SK-N-SH treated with all-trans-retinoic acid at 6 μM for 48 hours (cell line): ENCODE data around the gene SLC36A3.

Experiments used
- ARNTL ChIP-seq: fragments of 450-650 bp; formaldehyde crosslinking; IDR thresholded peaks from 2 replicates; pipeline ENCODE4 v1.5.0; 2020; ENCODE audit warnings: low read depth, mild to moderate bottlenecking, moderate library complexity, borderline replicate concordance
- CSDC2 ChIP-seq: fragments of 250-450 bp; sonication (Bioruptor Pico); IDR thresholded peaks from 2 replicates; pipeline ENCODE4 v1.5.0; 2020; ENCODE audit warnings: mild to moderate bottlenecking, moderate library complexity
- CSRNP3 ChIP-seq: fragments of 250-450 bp; sonication (Bioruptor Pico); IDR thresholded peaks from 2 replicates; pipeline ENCODE4 v1.5.1; 2021; ENCODE audit warnings: mild to moderate bottlenecking, moderate library complexity
- OSR1 ChIP-seq: fragments of 250-450 bp; sonication (Bioruptor Pico); IDR thresholded peaks from 2 replicates; pipeline ENCODE4 v1.8.0; 2022; ENCODE audit warnings: moderate library complexity, mild to moderate bottlenecking, inconsistent platforms
- SNAI2 ChIP-seq: fragments of 250-450 bp; sonication (Bioruptor Pico); IDR thresholded peaks from 2 replicates; pipeline ENCODE4 v1.5.0; 2020; ENCODE audit warnings: mild to moderate bottlenecking, moderate library complexity

GRCh38 chr5:151288180-151288579 is 15.4 kb downstream of the SLC36A3 start:
- no peak for TF ChIP-seq ARNTL
- no peak for TF ChIP-seq CSRNP3 (CRISPR knock-in tag)
- no peak for TF ChIP-seq SNAI2 (CRISPR knock-in tag)
- TF ChIP-seq CSDC2 (CRISPR knock-in tag): no peak
- no peak for TF ChIP-seq OSR1
